ENCODE results near the gene MGST2.
A peak's percentile ranks its signal among the peaks of the same experiment; 100 is the strongest.

MGST2 gene

DNA sequence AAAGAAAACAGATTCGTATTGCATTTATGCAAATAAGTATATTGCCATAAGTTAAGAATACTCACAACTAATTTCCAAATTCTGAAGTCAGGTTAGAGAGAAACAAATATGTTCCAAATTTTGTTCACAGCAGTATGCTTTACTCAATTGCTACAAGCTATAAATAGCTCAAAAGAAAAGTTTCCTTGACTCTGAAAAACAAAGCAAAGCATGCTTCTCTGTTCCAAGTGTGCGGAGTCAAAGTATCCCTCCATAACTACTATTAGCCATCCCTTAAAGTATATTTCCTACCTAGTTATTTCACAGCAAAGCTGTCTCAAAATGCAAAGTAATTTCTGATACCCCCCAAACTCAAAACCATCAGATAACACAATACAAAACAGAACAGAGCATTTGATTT is 47.3 kb downstream of the MGST2 start:
- DNase-seq = no peak

DNA sequence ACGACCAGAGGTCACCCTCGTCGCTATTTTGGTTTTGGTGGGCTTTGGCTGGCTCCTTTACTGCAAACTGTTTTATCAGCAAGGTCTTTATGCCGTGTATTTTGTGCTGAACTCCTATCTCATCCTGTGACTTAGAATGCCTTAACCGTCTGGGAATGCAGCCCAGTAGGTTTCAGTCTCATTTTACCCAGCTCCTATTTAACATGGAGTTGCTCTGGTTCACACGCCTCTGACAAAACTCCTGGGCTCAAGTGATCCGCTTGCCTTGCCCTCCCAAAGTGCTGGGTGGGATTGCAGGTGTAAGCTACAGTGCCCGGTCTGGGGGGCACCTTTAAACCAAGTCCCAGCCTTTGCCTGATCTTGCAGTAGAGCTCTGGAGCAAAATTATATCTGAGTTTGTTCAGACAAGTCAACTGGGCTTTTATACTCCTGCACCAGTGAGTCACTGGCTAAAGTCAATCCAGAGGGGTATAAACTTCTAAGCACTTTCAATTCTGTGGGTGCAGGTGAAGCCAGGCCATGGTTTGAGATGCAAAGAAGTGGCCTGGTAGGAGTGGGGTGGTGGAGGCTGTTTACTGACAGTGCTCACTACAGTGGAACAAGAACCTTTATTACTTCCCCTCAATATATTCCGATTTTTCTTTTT is 50.2 kb downstream of the MGST2 start:
- no peak for DNase-seq

DNA sequence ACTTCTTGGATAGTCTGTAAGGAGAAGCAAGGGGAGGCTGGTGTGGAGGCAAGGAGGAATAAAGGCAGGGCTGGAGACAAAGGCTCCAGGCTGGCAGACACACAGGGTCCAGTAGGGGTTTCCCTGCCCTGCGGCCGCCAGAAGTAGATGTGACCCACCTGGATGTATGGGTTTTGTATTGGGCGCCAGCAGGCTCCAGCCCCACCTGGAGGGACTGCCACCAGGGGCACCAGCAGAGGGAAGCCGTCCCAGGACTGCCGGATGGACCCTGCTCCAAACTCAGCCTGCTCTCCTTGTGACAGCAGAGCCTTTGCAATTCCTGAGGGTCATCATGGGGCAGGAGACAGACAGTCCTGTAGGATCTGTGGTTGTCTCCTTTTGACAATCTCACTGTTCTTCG is 52.7 kb downstream of the MGST2 start:
- DNase-seq = no peak

DNA sequence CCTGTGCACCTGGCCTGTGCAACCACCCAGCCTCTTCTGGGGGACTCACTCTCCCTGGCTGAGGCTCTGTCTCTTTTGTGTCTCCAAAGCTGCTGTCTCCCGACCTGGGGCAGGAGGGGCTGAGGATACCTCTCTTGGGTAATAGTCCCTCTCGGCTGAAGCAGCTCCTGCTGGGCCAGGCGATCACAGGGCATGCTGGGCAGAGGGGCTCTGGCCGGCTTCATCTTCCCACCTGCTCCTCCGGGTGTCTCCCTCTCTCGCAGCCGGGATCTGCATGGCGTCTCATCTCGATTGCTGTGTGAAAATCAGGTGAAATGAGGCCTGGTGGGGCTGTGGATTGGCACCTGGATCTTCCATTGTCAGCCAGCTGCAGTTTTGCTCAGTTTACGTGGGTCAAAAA is 53.2 kb downstream of the MGST2 start:
- no peak for DNase-seq

DNA sequence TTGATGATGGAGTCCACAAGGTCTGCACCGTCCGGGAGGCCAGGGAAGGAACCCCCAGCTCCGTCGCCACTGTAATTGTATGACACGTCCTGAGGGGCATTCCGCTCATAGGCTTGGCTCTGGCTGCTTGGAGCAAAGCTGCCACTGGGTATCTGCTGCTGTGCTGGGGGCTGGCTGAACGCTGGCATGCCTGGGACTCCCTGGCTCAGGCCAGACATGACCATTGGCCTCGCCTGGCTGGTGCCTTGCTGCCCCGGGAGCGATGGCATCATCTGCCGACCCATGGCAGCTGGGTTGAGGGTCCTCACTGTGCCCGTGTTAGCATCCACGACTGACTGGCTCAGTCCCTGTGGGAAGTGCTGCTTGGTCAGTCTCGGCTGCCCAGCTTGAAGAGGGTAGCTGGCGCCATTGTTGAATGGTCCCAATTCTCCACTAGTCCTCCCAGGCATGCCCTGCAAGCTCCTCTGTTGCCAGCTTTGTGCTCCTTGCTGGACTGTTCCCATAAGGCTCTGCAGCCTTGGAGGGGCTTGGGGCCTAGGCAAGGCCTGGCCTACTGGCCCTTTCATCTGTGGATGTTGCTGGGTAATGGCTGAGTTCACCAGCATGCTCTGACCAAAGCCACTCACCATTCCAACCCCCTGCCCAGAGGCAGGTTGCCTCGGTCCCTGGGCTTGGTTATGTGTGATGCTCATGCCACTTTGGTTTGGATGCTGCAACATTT is 53.9 kb downstream of the MGST2 start:
- DNase-seq = no peak

DNA sequence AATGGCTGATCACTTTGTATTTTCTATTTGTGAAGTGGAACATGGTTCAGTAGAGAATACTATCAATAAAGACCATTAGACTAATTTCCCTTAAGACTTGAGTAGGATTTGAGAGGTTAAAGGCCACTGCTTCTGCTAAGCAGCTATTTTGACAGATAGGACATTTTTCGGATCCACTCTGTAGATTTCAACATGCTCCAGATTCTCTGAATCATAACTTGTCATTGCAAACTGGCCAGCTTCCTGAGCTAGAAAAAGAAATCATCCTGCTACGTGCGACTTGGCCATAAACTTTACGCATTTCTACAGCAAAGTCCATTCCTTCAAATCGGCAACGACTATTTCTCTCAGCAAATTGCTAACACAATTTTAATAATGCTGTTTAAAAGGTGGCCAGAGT is 55.2 kb downstream of the MGST2 start:
- no peak for DNase-seq

DNA sequence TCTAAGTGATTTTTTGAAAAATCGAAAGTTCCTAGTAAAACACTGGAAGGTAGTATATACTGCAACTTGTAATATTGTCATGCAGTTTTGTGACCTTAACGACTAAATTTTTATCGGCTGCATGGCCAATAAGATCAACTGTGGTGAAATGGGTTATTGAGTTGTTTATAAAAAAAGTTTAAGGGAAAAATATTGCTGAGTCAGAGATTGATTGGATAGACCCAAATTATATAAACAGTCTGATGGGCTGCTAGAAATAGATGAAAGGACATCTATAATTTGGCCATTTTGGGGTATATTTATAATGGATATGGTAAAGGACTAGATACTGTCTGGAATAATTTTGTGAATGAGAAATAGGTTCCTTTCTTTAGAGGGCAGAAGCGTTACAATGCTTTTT is 56.2 kb downstream of the MGST2 start:
- no peak for DNase-seq

DNA sequence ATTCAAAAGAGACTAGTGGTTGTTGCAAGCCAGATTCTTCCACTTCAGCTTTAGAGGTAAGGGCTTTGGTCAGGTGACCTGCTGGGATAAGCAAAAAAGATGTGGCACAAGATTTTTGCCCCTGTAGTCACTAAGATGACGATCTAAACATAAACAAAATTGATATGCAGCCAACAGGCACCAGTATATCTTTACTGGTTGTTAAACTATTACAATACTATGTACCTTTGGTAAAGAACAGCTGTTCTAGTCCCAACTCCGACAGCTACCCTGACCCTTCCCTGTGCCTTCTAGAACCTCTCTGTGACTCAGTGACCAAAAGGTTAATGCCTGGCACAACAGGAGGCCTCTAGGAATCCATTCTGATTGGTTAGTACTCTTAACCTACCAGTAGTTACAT is 59.6 kb downstream of the MGST2 start:
- no peak for DNase-seq

DNA sequence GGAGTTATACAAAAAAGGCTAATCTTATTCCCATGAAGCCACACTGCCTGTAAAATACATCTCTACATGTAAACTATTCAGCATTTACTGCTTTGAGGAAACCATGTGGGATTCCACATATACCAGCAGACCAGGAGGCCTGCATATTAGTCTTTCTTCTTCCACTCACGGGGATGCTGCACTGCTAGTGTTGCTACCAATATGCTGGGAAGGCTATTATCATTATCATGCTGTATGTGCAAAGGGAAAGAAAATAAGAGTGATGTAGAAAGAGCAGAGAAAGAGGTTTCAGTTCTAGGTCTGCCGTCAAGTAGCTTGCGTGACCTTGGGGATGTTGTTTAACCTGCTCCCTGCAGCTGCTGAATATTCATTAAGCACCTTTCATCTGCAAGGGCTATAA is 61.0 kb downstream of the MGST2 start:
- no peak for DNase-seq

DNA sequence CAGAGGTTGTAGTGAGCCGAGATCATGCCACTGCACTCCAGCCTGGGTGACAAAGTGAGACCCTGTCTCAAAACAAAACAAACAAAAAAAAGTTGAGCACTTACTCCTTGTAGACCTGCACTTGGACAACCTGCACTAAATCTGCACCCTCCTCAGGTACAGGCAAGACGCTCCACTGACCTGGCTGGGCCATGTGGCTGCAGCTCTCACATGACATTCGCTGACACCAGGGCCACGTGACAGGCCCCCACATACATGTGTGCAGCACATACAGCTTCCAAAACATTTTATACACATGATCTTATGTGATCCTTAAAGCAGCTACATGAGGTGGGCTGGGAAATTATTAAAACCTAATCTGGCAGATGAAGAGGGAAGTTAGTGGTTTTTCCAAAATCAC is 62.5 kb downstream of the MGST2 start:
- DNase-seq = no peak

DNA sequence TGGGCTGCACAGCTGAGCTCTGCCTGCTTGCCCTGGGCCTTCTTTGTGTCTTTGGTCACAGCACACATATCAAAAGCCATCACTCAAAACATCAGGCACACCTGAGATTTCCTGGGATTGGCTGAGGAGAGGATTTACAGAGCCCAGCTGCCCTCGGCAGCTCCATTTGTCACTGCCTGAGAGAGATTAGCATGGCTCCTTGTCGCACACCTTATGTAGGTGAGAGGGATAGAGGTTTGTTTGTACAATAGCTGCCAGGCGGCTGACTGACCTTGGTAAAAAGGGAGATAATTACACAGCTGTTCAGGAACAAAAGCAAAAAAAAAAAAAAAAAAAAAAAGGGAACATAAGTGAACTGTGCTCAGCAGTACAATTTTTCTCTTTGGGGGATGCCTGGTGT is 63.2 kb downstream of the MGST2 start:
- DNase-seq = peak; percentile 88

DNA sequence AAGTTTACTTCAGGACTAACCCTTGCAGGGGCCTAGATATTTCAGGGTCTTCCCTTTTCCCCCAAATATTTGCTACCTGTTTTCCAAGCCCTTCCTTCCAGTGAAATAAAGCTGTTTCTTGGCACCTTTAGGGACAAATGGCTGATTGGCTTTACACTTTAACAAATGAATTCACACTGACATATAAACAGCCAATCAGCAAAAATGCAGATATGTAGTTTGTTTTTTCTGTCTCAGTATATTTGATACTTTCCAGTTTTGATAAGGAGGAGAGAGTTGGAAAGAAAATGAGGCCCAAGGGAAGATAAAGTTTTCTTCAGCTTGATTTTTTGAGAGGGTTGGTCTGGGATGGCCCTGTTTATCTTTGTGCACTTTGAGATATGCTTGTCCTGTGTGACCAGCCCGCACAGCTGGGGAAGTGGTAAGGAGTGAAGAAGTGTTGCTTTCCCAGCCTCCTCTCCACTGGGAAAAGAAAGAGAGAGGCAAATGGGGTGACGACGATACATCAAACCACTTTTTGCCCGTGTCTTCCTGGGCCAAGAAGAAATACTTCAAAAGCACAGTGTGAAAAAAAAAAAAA is 67.5 kb downstream of the MGST2 start:
- no peak for DNase-seq

DNA sequence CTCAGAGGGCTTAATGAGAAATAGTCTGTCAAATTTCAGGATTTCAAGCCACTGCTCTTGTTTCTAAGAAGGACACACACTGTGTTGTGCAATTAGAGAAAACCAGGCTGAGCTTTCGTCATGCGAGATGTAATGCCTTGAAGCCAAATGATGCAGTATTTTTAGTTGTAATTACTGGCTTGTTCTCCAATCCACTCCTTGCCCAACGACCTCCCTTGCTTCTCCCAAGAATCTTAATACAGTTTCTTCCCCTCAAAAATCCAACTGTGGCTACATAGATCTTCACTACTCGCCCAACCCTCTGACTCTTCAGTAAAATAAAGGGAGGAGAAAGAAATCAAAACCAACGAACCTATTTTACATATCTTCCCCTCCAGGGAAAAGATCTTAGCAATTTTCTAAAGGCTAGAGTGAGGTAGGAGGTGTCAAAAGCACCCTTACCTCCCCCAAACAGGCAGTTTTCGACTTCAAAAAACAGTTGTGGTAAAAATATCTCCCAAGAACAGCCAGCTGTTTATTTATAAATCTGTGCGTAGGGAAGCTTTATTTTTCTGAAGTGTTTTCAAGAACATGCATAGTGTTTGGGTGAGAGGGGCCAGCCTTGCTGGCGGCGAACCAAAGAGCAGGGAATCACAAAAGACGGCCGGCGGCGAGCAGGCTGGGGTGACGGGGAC is 68.7 kb downstream of the MGST2 start:
- no peak for DNase-seq

DNA sequence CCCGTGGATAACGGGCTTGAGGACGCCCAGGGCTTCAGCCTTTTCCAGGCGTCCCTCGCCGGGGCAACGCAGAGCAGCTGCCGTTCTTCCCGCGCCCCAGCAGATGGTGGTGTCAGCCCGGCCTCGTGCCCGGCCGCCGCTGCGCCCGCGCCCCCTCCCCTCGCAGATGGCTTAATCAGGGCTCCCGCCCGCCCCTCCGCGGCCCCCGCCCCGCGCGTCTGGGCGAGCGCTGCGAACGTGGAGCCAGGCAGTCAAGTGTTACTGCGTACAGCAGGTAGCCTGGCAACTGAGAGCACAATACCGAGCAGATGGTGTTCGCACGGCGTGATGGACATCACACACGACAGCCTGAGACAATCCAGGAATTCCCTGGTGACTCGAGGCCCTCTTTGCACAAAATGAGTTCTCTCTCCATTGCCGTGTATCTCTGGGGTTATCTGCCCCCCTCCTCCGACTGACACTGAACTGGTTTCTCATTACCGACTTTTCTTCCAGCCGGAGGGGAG is 69.3 kb downstream of the MGST2 start:
- DNase-seq = peak; percentile 88

DNA sequence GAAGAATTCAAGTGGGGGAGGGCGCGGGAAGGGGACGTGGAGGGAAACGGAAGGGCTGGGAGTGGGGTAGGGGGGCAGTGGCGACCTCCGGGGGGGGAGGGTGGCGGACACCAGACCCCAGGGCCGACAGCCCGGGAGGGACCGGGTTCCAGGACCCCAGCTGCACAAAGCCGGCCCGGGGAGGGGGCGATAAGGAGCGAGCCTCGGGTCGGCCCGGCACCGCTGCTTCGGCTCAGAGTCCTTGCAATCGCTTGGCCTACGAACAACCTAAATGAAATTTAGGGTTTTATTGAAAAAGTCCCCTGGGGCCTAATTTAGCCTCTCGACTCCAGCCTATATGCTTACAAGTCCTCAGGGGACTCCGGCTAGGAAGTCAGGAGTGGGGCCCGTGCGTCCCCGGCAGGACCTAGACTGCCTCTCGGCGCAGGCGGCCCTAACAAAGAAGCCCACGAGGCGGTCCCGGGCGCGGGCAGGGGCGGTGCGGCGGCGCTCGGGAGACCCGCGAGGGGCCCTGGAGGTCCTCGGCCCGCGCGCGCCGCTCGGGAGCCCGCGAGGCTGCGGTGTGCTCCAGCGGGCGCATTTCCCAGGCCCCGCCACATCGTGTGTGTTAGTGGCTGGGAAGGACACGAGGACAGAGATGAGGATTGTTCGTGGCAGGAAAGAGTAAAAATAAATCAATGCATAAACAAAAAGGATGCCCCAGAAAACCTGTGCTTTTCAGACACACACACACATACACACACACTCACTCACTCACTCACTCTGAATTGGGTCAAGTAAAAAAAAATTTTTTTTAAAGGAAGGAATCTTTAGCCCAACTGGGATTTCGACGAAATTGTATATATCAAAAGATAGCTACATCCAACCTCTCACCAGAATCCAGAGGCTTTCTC is 70.0 kb downstream of the MGST2 start:
- DNase-seq = no peak

DNA sequence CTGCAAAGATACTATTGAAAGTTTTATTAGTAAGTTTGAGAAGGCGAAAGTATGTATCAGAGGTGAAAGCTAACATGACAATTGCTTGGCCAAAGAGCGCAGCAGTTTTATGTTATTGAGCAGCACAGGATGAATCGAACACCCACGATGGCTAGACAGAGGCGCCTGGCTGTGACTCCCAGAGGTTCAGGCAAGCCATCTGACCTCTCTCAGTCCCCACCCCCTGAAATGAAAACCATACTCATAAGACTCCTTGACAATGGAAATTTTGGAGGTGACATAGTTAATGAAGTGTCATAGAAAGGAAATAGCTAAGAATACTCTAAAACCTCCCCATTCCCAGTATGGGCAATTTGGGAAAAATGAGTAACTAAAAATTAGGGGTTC is 70.6 kb downstream of the MGST2 start:
- DNase-seq = no peak

DNA sequence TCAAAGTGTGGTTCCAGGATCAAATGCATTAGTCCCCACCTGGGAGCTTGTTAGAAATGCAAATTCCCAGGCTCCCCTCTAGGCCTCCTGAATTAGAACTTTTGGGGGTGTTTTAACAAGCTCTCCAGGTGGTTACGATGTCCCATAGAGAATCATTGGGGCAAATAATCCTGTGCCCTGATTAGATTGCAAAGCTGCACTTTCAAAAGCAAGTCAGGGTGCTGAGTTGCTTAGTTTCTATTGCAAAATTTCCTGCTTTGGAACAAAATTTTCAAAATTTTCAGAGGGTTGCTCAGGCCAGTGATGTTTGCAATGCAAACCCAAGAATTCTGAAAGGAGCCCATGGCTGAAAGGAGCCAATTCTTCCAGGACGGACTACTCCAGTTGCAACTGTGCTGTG is 71.0 kb downstream of the MGST2 start:
- DNase-seq = no peak

DNA sequence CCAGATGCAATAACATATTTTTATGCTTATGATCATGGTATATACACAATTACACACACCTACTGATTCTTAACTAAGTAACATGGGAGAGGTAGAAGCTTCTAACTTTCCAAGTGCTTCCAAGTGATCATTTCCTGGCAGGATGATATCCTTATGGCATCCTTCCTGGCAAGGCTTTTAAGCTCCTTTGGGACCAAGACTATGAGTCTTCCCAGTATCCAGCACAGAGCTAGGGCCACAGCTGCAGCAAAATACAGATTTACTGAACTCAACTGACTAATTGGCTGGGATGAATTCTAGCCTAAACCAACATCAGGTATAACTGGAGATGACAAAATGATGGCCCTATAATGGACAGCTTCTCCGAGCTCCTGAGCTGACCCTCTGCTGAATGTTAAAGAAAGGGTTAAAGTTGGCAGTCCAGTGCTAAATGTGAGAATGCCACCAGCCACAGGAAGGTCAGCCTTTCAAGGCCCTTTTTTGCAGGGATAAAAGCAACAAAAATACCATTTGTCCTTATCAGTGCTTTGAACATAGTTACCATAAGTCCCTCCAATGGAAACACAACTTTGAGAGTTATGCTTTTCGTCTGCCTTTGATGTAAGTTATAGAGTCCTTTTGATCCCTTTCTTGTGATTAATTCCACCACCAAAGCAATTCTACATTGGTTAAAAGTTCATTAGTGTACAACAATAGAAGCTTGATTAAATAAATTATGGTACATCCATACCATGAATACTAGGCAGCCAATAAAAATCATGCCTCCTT is 73.4 kb downstream of the MGST2 start:
- DNase-seq = no peak

DNA sequence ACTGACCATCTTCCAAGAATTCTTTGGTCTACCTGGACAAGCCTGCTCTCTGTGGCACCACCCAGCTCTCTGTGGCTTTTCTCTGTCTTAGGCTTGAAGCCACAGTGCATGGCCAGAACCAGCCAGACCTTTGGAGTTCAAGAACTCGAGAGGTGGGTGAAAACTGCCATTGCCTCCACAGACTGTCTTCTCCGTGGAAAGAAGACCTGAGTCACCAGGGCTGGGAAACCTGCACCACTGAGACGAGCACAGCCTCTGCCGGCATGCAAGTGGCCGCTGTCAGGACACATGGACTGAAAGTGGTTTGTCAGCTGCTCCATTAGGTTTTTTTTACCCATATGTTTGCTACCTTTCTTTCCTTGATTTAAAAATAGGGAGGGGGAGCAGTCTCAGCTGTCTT is 74.5 kb downstream of the MGST2 start:
- DNase-seq = no peak

DNA sequence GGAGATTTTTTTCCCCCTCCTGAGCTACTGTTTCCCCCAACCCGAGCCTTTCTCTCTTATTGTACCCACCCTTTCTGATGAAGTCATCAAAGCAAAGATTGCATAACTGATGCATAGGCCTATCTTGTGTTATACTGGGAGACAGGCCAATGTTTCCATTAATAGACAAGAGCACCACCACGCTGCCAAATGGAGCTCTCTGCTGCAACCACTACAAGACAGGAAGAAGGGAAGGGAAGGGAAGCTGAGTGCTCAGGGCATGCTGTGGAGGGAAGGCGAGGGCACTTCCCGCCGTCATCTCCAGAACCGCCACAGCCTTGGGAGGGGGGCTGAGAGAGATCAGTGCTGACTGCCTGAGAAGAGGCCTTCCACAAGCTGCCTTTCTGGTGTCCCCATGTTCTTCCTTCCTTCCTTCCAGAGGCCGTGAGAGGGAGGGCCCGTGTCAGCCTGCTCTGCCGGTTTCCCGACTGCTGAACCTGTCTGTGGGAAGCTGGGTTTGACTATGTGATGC is 75.0 kb downstream of the MGST2 start:
- peak; percentile 43 for DNase-seq

DNA sequence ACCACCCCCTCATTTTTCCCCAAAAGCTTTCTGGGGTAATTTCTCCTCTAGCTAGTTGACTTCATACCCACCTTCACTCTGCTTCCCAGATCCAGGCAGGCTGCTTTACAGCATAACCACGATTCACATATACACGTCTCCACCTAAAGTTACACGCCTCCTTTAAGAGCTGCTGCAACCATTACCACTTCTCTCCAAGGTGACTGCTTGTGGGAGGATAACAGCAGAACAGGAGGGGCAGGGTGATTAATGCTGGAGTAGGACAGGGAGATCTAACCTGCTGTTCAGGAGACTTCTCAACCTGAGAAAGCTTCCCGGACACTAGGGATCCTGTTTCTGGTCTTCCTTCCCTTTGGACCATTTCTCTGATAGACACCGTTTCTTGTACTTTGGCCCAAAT is 77.4 kb downstream of the MGST2 start:
- no peak for DNase-seq

DNA sequence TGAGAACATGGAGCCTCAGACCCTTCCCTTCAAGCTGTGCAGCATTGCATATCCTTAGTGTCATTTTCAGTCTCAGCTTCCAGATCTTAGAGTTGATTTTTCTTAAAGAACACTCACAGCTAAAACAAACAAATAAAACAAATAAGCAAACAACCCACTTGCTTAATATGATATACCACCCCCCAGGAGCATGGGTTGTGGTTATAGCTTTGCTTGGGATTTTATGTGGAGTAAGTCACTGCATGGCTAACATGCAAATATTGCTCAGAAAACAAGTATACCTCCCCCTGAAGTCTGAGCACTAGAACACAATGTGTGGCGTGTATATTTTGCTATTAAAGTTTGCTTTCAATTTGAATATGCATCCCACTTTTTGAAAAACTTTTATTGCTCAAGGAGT is 78.6 kb downstream of the MGST2 start:
- DNase-seq = no peak

All from NCI-H1105 treated with DMSO at 0.1 percent for 48 hours (cell line).